Middle frontal gyrus (tissue), 1 donor: ENCODE data around the gene FASN.

Source experiments
- DNase-seq: peaks from one replicate; pipeline ENCODE4 v3.0.0-alpha.2; 2015; ENCODE audit warnings: low spot score; ENCODE audit errors: extremely low spot score

Gene FASN

GRCh38 chr17:82101767-82102679, 4.0 kb upstream of the FASN start:
- no peak for DNase-seq

GRCh38 chr17:82101301-82101715, 3.3 kb upstream of the FASN start:
- no peak for DNase-seq

GRCh38 chr17:82100502-82101298, 2.7 kb upstream of the FASN start:
- no peak for DNase-seq

GRCh38 chr17:82098939-82099763, 1.1 kb upstream of the FASN start:
- DNase-seq, result no peak

- DNase-seq, result no peak
These were observed 192 bp downstream of the FASN start for GRCh38 chr17:82097919-82098168.

GRCh38 chr17:82097184-82097918, 685 bp downstream of the FASN start:
- DNase-seq, result no peak

GRCh38 chr17:82096709-82097183, 1.3 kb downstream of the FASN start:
- no peak for DNase-seq

- DNase-seq, result no peak
These were observed 2.0 kb downstream of the FASN start for GRCh38 chr17:82095777-82096708.

- DNase-seq, result no peak
These were observed 2.9 kb downstream of the FASN start for GRCh38 chr17:82094931-82095776.

- no peak for DNase-seq
These were observed 4.9 kb downstream of the FASN start for GRCh38 chr17:82092995-82093751.

- DNase-seq, result no peak
These were observed 5.4 kb downstream of the FASN start for GRCh38 chr17:82092628-82092994.

- DNase-seq, result no peak
These were observed 5.9 kb downstream of the FASN start for GRCh38 chr17:82092094-82092586.

GRCh38 chr17:82091264-82092066, 6.6 kb downstream of the FASN start:
- no peak for DNase-seq

GRCh38 chr17:82090549-82091263, 7.3 kb downstream of the FASN start:
- no peak for DNase-seq

GRCh38 chr17:82089723-82090548, 8.1 kb downstream of the FASN start:
- no peak for DNase-seq
